Neural cell (in vitro differentiated cells): ENCODE measurements around the gene KRT14.

Experiments used
- EP300 ChIP-seq: fragments of 450-650 bp; conservative IDR thresholded peaks from 2 replicates; pipeline ENCODE4 v1.6.1; 2014; ENCODE audit warnings: antibody characterized with exemption, mild to moderate bottlenecking, moderate library complexity; ENCODE audit not compliant: poor library complexity, severe bottlenecking
- EZH2 ChIP-seq: fragments of 200-600, 300-800 bp; shearing (Covaris generic), sonication (generic); IDR thresholded peaks from 2 replicates; pipeline ENCODE4 v1.6.1; 2014; ENCODE audit warnings: antibody characterized with exemption, low read length, borderline replicate concordance, mild to moderate bottlenecking; ENCODE audit not compliant: insufficient read depth, poor library complexity, severe bottlenecking
- MXI1 ChIP-seq: fragments of 450-650 bp; conservative IDR thresholded peaks from 2 replicates; pipeline ENCODE4 v1.6.1; 2014; ENCODE audit warnings: antibody characterized with exemption, mild to moderate bottlenecking; ENCODE audit not compliant: poor library complexity, severe bottlenecking
- POLR2AphosphoS5 ChIP-seq: IDR thresholded peaks from 2 replicates; pipeline ENCODE4 v1.6.1; 2012
- RAD21 ChIP-seq: fragments of 450-650 bp; conservative IDR thresholded peaks from 2 replicates; pipeline ENCODE4 v1.6.1; 2014; ENCODE audit warnings: antibody characterized with exemption, mild to moderate bottlenecking, moderate library complexity
- SMC3 ChIP-seq: fragments of 450-650 bp; conservative IDR thresholded peaks from 2 replicates; pipeline ENCODE4 v1.6.1; 2014; ENCODE audit warnings: antibody characterized with exemption, mild to moderate bottlenecking, moderate library complexity; ENCODE audit not compliant: poor library complexity
- TAF1 ChIP-seq: IDR thresholded peaks from 2 replicates; pipeline ENCODE4 v1.6.1; 2012; ENCODE audit warnings: low read depth
- TF ChIP-seq, protein P1 (sequence below): fragments of 450-650 bp; IDR thresholded peaks from 2 replicates; pipeline ENCODE4 v1.5.1; 2014; ENCODE audit warnings: antibody characterized with exemption, mild to moderate bottlenecking, moderate library complexity; ENCODE audit not compliant: poor library complexity, severe bottlenecking
- TF ChIP-seq, protein P2 (sequence below): IDR thresholded peaks from 2 replicates; pipeline ENCODE4 v1.6.1; 2012; ENCODE audit warnings: borderline replicate concordance

DNA sequence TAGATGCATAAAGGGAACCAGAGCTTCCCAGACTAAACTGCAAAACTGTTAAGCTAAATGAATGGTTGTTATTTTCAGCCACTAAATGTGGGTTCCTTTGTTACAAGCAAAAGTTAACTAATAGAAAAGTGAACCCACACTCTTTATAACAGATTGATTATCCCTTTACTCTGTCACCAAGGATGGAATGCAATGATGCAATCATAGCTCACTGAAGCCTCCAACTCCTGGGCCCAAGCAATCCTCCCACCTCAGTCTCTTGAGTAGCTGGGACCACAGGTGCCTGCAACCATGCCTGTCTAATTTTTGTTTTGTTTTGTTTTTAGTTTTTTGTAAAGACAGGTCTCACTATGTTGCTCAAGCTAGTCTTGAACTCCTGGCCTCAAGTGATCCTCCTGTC lies 21.4 kb downstream of the KRT14 start:
- TF ChIP-seq, protein P1, sequence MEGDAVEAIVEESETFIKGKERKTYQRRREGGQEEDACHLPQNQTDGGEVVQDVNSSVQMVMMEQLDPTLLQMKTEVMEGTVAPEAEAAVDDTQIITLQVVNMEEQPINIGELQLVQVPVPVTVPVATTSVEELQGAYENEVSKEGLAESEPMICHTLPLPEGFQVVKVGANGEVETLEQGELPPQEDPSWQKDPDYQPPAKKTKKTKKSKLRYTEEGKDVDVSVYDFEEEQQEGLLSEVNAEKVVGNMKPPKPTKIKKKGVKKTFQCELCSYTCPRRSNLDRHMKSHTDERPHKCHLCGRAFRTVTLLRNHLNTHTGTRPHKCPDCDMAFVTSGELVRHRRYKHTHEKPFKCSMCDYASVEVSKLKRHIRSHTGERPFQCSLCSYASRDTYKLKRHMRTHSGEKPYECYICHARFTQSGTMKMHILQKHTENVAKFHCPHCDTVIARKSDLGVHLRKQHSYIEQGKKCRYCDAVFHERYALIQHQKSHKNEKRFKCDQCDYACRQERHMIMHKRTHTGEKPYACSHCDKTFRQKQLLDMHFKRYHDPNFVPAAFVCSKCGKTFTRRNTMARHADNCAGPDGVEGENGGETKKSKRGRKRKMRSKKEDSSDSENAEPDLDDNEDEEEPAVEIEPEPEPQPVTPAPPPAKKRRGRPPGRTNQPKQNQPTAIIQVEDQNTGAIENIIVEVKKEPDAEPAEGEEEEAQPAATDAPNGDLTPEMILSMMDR, result no peak
- TF ChIP-seq EZH2 (no peak), EP300 (no peak), POLR2AphosphoS5 (no peak), MXI1 (no peak), RAD21 (no peak), TAF1 (no peak), SMC3 (no peak)
- TF ChIP-seq, protein P2, sequence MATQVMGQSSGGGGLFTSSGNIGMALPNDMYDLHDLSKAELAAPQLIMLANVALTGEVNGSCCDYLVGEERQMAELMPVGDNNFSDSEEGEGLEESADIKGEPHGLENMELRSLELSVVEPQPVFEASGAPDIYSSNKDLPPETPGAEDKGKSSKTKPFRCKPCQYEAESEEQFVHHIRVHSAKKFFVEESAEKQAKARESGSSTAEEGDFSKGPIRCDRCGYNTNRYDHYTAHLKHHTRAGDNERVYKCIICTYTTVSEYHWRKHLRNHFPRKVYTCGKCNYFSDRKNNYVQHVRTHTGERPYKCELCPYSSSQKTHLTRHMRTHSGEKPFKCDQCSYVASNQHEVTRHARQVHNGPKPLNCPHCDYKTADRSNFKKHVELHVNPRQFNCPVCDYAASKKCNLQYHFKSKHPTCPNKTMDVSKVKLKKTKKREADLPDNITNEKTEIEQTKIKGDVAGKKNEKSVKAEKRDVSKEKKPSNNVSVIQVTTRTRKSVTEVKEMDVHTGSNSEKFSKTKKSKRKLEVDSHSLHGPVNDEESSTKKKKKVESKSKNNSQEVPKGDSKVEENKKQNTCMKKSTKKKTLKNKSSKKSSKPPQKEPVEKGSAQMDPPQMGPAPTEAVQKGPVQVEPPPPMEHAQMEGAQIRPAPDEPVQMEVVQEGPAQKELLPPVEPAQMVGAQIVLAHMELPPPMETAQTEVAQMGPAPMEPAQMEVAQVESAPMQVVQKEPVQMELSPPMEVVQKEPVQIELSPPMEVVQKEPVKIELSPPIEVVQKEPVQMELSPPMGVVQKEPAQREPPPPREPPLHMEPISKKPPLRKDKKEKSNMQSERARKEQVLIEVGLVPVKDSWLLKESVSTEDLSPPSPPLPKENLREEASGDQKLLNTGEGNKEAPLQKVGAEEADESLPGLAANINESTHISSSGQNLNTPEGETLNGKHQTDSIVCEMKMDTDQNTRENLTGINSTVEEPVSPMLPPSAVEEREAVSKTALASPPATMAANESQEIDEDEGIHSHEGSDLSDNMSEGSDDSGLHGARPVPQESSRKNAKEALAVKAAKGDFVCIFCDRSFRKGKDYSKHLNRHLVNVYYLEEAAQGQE, result no peak
